ENCODE results near the gene FADS1. TPM values are rescaled to one million over a fixed set of nuclear protein-coding genes. Genes with fewer than 3 reads are reported as not detected.
A peak's percentile ranks its signal among the peaks of the same experiment; 100 is the strongest.

The FADS1 gene
- total and polyA plus RNA-seq, 2 of the 13 experiments (the other 11 are each of a cell fraction or from before 2014, with no cell fraction given): 91.8 to 108 TPM

DNA sequence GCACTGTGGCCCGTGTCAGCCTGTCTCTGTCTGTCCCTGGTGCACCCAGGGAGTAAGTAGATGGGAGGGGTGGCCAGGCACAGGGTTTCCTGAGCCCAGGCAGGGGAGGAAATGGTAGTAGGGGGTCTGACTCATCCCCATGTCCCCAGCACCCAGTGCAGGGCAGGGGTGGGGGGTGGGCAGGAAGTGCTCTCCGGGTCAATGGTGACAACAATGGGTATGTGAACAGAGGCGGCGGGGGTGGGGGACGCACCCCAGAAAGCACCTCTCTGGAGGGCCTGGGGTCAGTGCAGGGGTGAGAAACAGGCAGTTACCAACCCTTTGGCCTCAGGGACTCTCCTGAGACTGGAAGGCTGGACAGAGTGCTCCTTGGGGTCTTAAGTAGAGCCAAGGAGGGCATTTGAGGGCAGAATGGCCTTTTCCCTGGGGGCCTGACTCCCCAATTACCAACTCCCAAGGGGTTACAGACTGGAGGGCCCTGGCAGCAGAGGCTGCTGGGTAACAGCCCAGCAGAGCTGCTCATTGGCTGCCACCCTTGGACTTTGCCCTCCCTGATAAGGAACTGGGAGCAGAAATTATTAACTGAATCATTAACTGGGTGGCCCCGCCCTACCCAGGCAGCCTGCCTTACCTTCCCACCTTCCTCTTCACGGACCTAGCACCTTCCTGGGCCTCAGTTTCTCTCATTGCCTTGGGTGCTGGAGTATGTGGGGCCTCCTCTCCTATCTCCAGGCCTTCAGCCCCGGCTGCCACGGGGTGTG lies 60.2 kb downstream of the FADS1 start (continued):
- TF ChIP-seq JUNB (CRISPR knock-in tag; IDR thresholded peaks at IDR 0.05; ENCODE audit: borderline replicate concordance) (no peak), ZNF33B (CRISPR knock-in tag; IDR thresholded peaks at IDR 0.05) (no peak), PLRG1 (conservative IDR thresholded peaks at IDR 0.05) (no peak), ZNF160 (CRISPR knock-in tag; IDR thresholded peaks at IDR 0.05) (0 out of 2 replicates have a peak, but pooled peaks have one; percentile 50), KLF13 (CRISPR knock-in tag; IDR thresholded peaks at IDR 0.05) (no peak), THAP8 (CRISPR knock-in tag; IDR thresholded peaks at IDR 0.05; ENCODE audit: borderline replicate concordance) (no peak), SMARCC2 (IDR thresholded peaks at IDR 0.05) (no peak), ZNF678 (CRISPR knock-in tag; IDR thresholded peaks at IDR 0.05) (no peak), KDM4B (CRISPR knock-in tag; IDR thresholded peaks at IDR 0.05) (peak; percentile 60; the same call in 1 of the 2 replicates), RFXAP (CRISPR knock-in tag; IDR thresholded peaks at IDR 0.05; ENCODE audit: borderline replicate concordance) (peak; percentile 90; the same call in 1 of the 2 replicates), ZNF205 (CRISPR knock-in tag; IDR thresholded peaks at IDR 0.05) (no peak), MTF1 (CRISPR knock-in tag; IDR thresholded peaks at IDR 0.05) (no peak), ZFP36 (IDR thresholded peaks at IDR 0.05; ENCODE audit: borderline replicate concordance, low read depth, low read length, partially characterized antibody) (no peak), GRHL1 (CRISPR knock-in tag; conservative IDR thresholded peaks at IDR 0.05) (no peak), ARID2 (CRISPR knock-in tag; IDR thresholded peaks at IDR 0.05; ENCODE audit: borderline replicate concordance) (no peak), TEAD3 (CRISPR knock-in tag; optimal IDR thresholded peaks at IDR 0.05; ENCODE audit: borderline replicate concordance) (no peak), ZNF605 (CRISPR knock-in tag; IDR thresholded peaks at IDR 0.05) (no peak), ZBTB33 (CRISPR knock-in tag; IDR thresholded peaks at IDR 0.05) (0 out of 2 replicates have a peak, but pooled peaks have one; percentile 11), FOXA1 (IDR thresholded peaks at IDR 0.05) (no peak), FOXA1 (CRISPR knock-in tag; IDR thresholded peaks at IDR 0.05) (no peak; the same call in 1 of the 2 replicates), ZNF577 (CRISPR knock-in tag; IDR thresholded peaks at IDR 0.05; ENCODE audit: borderline replicate concordance, low read depth) (no peak), CBX5 (CRISPR knock-in tag; IDR thresholded peaks at IDR 0.05; ENCODE audit: borderline replicate concordance) (peak; percentile 62), CBX2 (IDR thresholded peaks at IDR 0.05; ENCODE audit: low read depth, low read length) (no peak), CBX2 (CRISPR knock-in tag; IDR thresholded peaks at IDR 0.05; ENCODE audit: low read depth) (no peak), ZNF20 (CRISPR knock-in tag; IDR thresholded peaks at IDR 0.05) (no peak)
- TF ChIP-seq, protein P1, sequence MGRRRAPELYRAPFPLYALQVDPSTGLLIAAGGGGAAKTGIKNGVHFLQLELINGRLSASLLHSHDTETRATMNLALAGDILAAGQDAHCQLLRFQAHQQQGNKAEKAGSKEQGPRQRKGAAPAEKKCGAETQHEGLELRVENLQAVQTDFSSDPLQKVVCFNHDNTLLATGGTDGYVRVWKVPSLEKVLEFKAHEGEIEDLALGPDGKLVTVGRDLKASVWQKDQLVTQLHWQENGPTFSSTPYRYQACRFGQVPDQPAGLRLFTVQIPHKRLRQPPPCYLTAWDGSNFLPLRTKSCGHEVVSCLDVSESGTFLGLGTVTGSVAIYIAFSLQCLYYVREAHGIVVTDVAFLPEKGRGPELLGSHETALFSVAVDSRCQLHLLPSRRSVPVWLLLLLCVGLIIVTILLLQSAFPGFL (CRISPR knock-in tag; IDR thresholded peaks at IDR 0.05): no peak

Data from HepG2 (cell line).